AG04450 (cell line): ENCODE results near the gene VCL. TPM values are rescaled to one million over a fixed set of nuclear protein-coding genes. Genes with fewer than 3 reads are reported as not detected.

ENCODE experiments used
- CTCF ChIA-PET: fragments of 300-600, 350-600 bp; formaldehyde crosslinking; extraction: SDS; loops from one replicate; lab custom pipeline; 2022; ENCODE audit warnings: antibody characterized with exemption, inconsistent platforms; lab: Charles Lee
- POLR2A ChIA-PET: fragments of 350-600 bp; formaldehyde crosslinking; extraction: SDS; loops from one replicate; lab custom pipeline; 2021; ENCODE audit warnings: antibody characterized with exemption, inconsistent platforms; lab: Yijun Ruan, JAX
- DNase-seq: peaks from one replicate; pipeline ENCODE4 v3.0.0-alpha.2; 2011; ENCODE audit warnings: low read depth, low spot score
- H3K27ac ChIP-seq: one replicate; pipeline ENCODE4 v1.5.1; 2012; ENCODE audit warnings: low read depth, low read length, control low read depth
- H3K27me3 ChIP-seq: one replicate; pipeline ENCODE4 v1.6.0; 2012; ENCODE audit warnings: low read length; ENCODE audit not compliant: control insufficient read depth, insufficient read depth
- H3K4me3 ChIP-seq: 2 replicates; pipeline ENCODE4 v1.5.1; 2011; ENCODE audit warnings: mild to moderate bottlenecking, low read depth, low read length, control low read depth
- H3K9me3 ChIP-seq: 2 replicates; pipeline ENCODE4 v1.5.1; 2012; ENCODE audit warnings: low read length; ENCODE audit not compliant: control insufficient read depth, insufficient read depth
- polyA plus RNA-seq: library from polyadenylated mRNA; depleted of rRNA; stranded (reverse); fragments of >200 nt; gene quantifications from 2 replicates; pipeline ENCODE4 v1.2.3, GENCODE V29; 2011
- TF ChIP-seq, protein P1 (sequence below): IDR thresholded peaks from 2 replicates; pipeline ENCODE4 v1.5.1; 2011; ENCODE audit warnings: low read depth, low read length, control low read depth, inconsistent platforms

The VCL gene
- polyA plus RNA-seq, 1 experiment, result 313 TPM

DNA sequence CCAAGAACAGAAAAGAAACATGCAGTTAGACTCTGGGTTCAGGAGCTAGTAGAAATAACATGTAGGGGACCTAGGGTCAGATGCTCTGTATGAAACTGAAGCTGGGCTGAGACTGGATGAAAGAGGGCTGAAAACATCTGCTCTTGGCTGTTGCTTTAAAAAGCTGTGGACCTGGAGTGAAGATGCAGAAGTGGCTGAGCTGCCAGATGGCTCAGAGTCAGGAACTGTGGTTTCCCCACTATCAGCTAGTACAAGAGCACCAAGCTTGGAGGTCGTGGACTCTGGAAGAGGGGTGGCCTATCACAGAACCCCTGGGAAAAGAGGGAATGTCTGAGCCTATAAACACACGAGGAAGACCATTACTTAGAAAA, 159.0 kb downstream of the VCL start:
- Histone ChIP-seq H3K27me3 (no peaks in the 10 kb centered on the region), H3K27ac (no peak overlapping the region), H3K9me3 (no peaks in the 10 kb centered on the region), H3K4me3 (no peak overlapping the region)
- POLR2A ChIA-PET, result no interaction called here
- DNase-seq, result no peak
- TF ChIP-seq, protein P1, sequence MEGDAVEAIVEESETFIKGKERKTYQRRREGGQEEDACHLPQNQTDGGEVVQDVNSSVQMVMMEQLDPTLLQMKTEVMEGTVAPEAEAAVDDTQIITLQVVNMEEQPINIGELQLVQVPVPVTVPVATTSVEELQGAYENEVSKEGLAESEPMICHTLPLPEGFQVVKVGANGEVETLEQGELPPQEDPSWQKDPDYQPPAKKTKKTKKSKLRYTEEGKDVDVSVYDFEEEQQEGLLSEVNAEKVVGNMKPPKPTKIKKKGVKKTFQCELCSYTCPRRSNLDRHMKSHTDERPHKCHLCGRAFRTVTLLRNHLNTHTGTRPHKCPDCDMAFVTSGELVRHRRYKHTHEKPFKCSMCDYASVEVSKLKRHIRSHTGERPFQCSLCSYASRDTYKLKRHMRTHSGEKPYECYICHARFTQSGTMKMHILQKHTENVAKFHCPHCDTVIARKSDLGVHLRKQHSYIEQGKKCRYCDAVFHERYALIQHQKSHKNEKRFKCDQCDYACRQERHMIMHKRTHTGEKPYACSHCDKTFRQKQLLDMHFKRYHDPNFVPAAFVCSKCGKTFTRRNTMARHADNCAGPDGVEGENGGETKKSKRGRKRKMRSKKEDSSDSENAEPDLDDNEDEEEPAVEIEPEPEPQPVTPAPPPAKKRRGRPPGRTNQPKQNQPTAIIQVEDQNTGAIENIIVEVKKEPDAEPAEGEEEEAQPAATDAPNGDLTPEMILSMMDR, result no peak
- CTCF ChIA-PET, result interaction anchor here (1.4 to 1.6 kb wide), 2 partner anchors 57 to 78 kb away, joined by 5 read pairs; no protein-coding TSS in a partner anchor

DNA sequence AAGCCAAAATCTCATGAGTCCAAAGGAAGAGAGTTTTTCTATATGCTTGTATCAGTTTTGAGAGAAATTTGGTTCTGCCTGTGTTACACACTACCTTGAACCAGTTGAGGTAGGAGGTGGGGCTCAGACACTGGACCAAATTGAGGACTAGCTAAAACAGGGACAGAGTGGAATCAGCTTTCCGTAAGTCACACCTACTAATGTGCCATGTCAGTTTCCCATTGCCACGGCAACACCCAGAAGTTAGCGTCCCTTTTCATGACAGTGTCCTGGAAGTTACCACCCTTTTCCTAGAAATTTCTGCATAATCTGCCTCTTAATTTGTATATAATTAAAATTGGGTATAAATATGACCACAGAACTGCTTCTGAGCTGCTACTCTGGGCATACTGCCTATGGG, 162.1 kb downstream of the VCL start:
- ChIA-PET CTCF (no interaction called here), POLR2A (no interaction called here)
- Histone ChIP-seq H3K9me3 (no peaks in the 10 kb centered on the region), H3K27ac (no peak overlapping the region), H3K27me3 (no peaks in the 10 kb centered on the region), H3K4me3 (no peak overlapping the region)
- TF ChIP-seq, protein P1, result no peak
- no peak for DNase-seq

DNA sequence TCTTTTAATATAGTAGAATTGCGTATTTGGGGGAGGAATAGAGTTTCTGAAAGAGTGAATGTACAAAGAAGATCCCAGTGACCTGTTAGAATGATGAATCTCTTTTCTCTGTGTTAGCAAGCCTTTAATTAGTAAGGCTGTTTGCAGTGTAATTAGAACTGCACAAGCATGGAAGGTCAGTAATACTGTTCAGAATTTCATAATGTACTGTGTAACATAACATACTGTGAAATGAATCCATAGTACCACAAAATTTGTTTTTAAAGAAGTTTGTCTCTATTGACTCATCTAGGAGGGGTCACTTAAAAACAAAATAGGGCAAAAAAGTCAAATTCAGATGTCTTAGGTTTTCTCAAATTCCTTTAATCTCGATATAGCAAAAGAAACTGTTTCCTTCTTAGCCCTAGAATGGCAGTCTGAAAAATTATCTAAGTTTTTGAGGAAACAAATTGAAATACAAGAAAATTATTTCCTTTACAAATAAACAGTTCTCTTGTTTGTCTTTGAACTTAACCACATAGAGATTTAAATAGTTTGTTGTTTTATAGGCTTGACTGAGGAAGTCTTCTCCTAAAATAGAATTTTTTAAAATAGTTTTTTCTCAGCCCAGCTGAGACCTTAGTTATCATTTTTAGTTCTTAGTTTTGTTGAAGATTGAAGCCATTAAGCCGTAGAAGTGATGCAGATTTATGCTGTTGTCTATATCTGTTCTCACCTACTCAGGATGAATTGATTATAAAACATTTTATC, 165.6 kb downstream of the VCL start:
- ChIA-PET POLR2A (no interaction called here), CTCF (no interaction called here)
- H3K27ac ChIP-seq, result no peak overlapping the region
- H3K27me3 ChIP-seq, result no peaks in the 10 kb centered on the region
- DNase-seq, result no peak
- H3K9me3 ChIP-seq, result no peaks in the 10 kb centered on the region
- TF ChIP-seq, protein P1, result no peak
- no peak overlapping the region for H3K4me3 ChIP-seq

DNA sequence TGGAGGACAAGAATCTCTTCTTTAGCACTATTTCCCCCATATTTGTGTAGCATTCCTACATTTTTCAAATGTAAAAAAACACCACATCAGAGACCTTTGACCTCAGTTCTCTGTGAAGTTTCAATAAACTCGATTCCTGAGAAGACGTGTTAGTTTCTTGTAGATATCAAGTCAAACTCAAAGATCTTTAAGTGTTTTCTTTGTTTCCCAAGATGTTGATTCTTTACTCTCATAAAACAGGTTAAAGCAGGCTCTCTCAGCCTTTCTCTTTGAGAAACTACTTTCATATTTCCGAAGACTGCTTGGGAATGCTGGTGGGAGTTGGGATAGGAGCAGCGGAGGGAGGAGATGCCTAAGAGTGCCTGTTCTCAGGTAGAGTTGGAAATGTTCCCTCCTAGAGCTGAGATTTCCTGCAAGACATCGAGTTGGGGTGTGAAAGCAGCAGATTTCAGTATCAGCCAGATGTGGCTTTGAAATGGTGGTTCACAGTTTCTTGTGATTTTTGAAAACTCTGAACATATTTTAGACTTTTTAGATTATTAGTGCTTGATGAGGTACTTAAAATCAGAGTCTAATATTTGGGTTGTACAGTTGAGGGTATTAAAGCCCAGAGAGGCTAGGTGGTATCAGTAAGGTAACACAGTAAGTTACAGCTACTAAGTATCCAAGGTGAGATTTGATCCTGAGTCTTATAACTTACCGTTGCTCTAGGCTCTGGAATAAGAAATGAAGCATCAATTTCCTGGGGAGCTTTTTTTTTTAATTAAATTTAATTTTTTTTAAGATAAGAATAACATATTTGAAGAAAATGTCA, 167.0 kb downstream of the VCL start:
- ChIA-PET POLR2A (no interaction called here), CTCF (interaction anchor here (1.1 to 1.2 kb wide), 2 partner anchors 17 to 69 kb away, joined by 3 to 5 read pairs; no protein-coding TSS in a partner anchor)
- no peak for DNase-seq
- H3K27me3 ChIP-seq, result no peaks in the 10 kb centered on the region
- no peaks in the 10 kb centered on the region for H3K9me3 ChIP-seq
- H3K27ac ChIP-seq, result peak overlapping the region; percentile 66
- peak overlapping the region; percentile 15; the same call in 1 of the 2 replicates for H3K4me3 ChIP-seq
- TF ChIP-seq, protein P1, result no peak

DNA sequence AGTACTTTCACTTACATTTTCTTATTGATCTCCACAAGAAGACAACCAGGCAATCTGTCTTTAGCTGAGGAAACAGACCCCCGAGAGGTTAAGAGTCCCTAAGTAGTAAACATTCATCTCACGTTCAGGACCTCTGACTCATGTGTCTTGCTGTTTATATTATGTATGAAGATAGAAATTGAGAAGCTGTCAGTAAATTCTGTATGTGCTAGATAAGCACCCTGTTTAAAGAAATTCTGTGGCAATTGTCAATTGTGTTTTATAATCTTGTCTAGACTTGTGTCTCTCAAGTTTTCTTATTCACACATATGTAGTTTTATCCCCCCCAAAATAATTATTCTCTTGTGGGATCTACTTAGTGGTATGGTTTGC, 167.6 kb downstream of the VCL start:
- ChIA-PET CTCF (interaction anchor here (1.1 to 1.2 kb wide), 2 partner anchors 17 to 69 kb away, joined by 3 to 5 read pairs; no protein-coding TSS in a partner anchor), POLR2A (no interaction called here)
- Histone ChIP-seq H3K27ac (no peak overlapping the region), H3K9me3 (no peaks in the 10 kb centered on the region), H3K27me3 (no peaks in the 10 kb centered on the region), H3K4me3 (no peak overlapping the region)
- no peak for DNase-seq
- TF ChIP-seq, protein P1, result no peak
